ENCODE results near the gene CEP112. TPM values are rescaled to one million over a fixed set of nuclear protein-coding genes. Genes with fewer than 3 reads are reported as not detected.

Gene CEP112
- total and polyA plus RNA-seq, 3 donors from 2014 or later: 50.2 to 107 (median 78.8) TPM

- Histone ChIP-seq H3K4me1 (peaks cover 4% of the 10 kb centered on the region), H3K27me3 (no peaks in the 10 kb centered on the region), H3K4me3 (no peak overlapping the region), H3K9me3 (no peaks in the 10 kb centered on the region), H3K36me3 (ENCODE audit: low read depth, missing control alignments) (no peaks in the 10 kb centered on the region), H3K27ac (no peak overlapping the region)
- WGBS, 2 donors: 52 to 71% methylated on average over 9 of the region's 9 CpGs
- no peak for DNase-seq
- no peak for TF ChIP-seq POLR2A (IDR thresholded peaks at IDR 0.05)
- TF ChIP-seq, protein P1, sequence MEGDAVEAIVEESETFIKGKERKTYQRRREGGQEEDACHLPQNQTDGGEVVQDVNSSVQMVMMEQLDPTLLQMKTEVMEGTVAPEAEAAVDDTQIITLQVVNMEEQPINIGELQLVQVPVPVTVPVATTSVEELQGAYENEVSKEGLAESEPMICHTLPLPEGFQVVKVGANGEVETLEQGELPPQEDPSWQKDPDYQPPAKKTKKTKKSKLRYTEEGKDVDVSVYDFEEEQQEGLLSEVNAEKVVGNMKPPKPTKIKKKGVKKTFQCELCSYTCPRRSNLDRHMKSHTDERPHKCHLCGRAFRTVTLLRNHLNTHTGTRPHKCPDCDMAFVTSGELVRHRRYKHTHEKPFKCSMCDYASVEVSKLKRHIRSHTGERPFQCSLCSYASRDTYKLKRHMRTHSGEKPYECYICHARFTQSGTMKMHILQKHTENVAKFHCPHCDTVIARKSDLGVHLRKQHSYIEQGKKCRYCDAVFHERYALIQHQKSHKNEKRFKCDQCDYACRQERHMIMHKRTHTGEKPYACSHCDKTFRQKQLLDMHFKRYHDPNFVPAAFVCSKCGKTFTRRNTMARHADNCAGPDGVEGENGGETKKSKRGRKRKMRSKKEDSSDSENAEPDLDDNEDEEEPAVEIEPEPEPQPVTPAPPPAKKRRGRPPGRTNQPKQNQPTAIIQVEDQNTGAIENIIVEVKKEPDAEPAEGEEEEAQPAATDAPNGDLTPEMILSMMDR (IDR thresholded peaks at IDR 0.05): no peak
- intact Hi-C loops (cut with DNase I; ENCODE audit: low total_unique reads): no loop called here
Measured at GRCh38 chr17:65678546-65678945, 513.4 kb downstream of the CEP112 start.

- no peak overlapping the region for H3K4me3 ChIP-seq
- intact Hi-C loops (cut with DNase I; ENCODE audit: low total_unique reads): no loop called here
- no peak for DNase-seq
- no peaks in the 10 kb centered on the region for H3K27me3 ChIP-seq
- H3K36me3 ChIP-seq (ENCODE audit: low read depth, missing control alignments): no peaks in the 10 kb centered on the region
- no peak overlapping the region for H3K27ac ChIP-seq
- TF ChIP-seq, protein P1 (IDR thresholded peaks at IDR 0.05): no peak
- TF ChIP-seq POLR2A (IDR thresholded peaks at IDR 0.05): no peak
- whole genome bisulfite sequencing, 2 donors: 79 to 82% methylated on average over 2 of the region's 2 CpGs
- H3K9me3 ChIP-seq: no peaks in the 10 kb centered on the region
- peaks cover 4% of the 10 kb centered on the region for H3K4me1 ChIP-seq
Measured at GRCh38 chr17:65677932-65678331, 514.0 kb downstream of the CEP112 start.

- intact Hi-C loops (cut with DNase I; ENCODE audit: low total_unique reads): no loop called here
- DNase-seq: no peak
- Histone ChIP-seq H3K4me1 (peaks cover 4% of the 10 kb centered on the region), H3K4me3 (no peak overlapping the region), H3K36me3 (ENCODE audit: low read depth, missing control alignments) (no peaks in the 10 kb centered on the region), H3K27ac (no peak overlapping the region), H3K9me3 (no peaks in the 10 kb centered on the region), H3K27me3 (no peaks in the 10 kb centered on the region)
- TF ChIP-seq, protein P1 (IDR thresholded peaks at IDR 0.05): no peak
- TF ChIP-seq POLR2A (IDR thresholded peaks at IDR 0.05): no peak
- WGBS, 2 donors: 87 to 91% methylated on average over 1 of the region's 1 CpG
Measured at GRCh38 chr17:65674246-65675045, 517.5 kb downstream of the CEP112 start.

DNA sequence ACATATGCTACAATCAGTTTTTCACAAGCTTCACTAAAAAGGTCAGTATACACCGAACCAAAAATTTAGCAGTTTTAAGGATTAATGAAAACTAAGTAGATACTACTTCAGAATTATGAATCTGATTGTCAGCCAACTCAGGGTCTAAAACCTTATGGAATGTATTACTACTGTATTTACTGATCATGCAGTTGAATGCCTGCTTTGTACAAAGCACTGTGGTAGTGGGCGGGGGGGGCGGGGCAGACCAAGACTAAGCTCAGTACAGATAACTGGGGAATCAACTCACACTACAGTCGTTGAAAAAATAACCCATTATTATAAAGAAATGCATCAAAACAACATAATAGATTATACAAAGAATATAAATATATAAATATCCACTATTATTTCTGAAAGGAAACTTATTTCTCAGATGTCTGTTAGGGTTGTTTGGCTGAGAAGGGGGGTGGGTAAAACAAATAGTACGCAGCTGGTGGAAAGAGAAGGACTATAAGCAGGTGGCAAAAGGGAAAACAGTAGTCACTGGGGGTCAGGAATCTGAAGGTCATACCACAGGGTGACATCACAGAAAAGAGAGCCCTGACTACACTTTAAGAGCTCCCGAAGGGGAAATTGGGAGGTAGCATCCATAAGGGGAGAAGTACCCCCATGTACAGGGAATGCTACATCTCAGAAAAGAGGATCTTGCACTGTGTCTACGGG lies 521.1 kb downstream of the CEP112 start:
- Histone ChIP-seq H3K36me3 (ENCODE audit: low read depth, missing control alignments) (no peaks in the 10 kb centered on the region), H3K27me3 (no peaks in the 10 kb centered on the region), H3K27ac (no peak overlapping the region), H3K4me1 (no peaks in the 10 kb centered on the region), H3K4me3 (no peak overlapping the region), H3K9me3 (no peaks in the 10 kb centered on the region)
- 85 to 88% methylated on average over 7 of the region's 7 CpGs for WGBS, 2 donors
- DNase-seq: no peak
- intact Hi-C loops (cut with DNase I; ENCODE audit: low total_unique reads): no loop called here
- no peak for TF ChIP-seq POLR2A (IDR thresholded peaks at IDR 0.05)
- TF ChIP-seq, protein P1 (IDR thresholded peaks at IDR 0.05): no peak

Measured in testis (tissue), 3 donors.